HG02610 (cell line): ENCODE results near the gene CARD6.
"Not testable (repeated sequence)": the region's sequence is repeated elsewhere in the genome, so short reads cannot be mapped to it uniquely, and the experiment has no call there.

Experiments
- ATAC-seq: cut with Tn5 transposase; IDR thresholded peaks from one replicate; pipeline ENCODE4 v1.9.1; 2021; ENCODE audit warnings: mild to moderate bottlenecking, moderate library complexity; ENCODE audit not compliant: unreplicated experiment

The CARD6 gene, protein sequence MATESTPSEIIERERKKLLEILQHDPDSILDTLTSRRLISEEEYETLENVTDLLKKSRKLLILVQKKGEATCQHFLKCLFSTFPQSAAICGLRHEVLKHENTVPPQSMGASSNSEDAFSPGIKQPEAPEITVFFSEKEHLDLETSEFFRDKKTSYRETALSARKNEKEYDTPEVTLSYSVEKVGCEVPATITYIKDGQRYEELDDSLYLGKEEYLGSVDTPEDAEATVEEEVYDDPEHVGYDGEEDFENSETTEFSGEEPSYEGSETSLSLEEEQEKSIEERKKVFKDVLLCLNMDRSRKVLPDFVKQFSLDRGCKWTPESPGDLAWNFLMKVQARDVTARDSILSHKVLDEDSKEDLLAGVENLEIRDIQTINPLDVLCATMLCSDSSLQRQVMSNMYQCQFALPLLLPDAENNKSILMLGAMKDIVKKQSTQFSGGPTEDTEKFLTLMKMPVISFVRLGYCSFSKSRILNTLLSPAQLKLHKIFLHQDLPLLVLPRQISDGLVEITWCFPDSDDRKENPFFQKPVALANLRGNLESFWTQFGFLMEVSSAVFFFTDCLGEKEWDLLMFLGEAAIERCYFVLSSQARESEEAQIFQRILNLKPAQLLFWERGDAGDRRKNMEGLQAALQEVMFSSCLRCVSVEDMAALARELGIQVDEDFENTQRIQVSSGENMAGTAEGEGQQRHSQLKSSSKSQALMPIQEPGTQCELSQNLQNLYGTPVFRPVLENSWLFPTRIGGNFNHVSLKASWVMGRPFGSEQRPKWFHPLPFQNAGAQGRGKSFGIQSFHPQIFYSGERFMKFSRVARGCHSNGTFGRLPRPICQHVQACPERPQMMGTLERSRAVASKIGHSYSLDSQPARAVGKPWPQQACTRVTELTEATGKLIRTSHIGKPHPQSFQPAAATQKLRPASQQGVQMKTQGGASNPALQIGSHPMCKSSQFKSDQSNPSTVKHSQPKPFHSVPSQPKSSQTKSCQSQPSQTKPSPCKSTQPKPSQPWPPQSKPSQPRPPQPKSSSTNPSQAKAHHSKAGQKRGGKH

DNA sequence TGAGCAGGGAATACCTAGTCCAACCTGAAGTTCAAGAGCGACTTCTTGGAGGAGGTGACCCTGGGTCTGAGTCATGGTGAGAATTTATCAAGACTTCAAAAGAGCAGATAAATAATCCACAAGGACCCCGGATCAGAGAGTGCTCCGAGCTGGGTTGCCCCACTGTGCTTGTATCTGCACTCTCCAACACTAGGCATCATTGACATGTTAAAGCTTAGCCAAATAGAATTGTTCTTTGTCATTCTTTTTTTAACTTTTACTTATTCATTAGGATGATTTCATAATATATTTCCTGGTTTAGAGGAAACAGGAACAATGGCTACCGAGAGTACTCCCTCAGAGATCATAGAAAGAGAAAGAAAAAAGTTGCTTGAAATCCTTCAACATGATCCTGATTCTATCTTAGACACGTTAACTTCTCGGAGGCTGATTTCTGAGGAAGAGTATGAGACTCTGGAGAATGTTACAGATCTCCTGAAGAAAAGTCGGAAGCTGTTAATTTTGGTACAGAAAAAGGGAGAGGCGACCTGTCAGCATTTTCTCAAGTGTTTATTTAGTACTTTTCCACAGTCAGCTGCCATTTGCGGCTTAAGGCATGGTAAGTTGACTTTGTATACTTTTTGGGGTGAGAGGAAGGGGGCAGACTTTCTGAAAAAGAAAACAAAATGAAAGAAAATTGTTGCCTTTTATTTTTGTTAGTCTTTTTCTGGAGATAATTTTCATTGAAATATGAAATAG, at the start of gene CARD6:
Gene CARD6, plus strand, starts transcription at position 300 of the 738 bp plus-strand sequence. Its CDS starts 16 bp downstream, at position 316.
- ATAC-seq, result peak; percentile 63

DNA sequence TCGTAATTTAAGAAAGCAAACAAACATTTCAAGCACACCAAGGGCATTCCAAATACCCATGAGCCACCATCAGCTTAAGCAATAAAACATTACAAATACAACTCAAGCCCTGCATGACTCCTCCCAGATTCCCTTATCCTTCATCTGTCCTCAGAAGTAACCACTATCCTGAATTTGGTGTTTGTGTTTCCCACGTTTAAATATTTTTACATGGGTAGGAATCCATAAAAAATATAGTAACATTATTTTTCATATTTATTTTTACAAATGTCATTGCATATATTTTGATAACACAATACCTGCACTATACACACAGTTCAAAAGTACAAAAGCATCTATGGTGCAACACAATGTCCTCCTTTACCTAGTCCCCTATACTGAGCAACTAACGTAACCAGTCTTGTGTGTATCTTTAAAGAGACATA, 49.4 kb upstream of the CARD6 start:
- no peak for ATAC-seq

DNA sequence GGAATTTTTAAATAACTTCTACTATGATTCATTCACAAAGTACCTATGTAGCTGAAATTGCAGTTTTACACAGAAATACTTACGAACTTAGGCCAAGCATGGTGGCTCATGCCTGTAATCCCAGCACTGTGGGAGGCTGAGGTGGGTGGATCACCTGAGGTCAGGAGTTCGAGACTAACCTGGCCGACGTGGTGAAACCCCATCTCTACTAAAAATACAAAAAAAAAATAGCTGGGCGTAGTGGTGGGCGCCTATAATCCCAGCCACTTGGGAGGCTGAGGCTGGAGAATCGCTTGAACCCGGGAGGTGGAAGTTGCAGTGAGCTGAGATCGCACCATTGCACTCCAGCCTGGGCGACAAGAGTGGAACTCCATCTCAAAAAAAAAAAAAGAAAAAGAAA, 48.5 kb upstream of the CARD6 start:
- ATAC-seq, result not testable (repeated sequence)

DNA sequence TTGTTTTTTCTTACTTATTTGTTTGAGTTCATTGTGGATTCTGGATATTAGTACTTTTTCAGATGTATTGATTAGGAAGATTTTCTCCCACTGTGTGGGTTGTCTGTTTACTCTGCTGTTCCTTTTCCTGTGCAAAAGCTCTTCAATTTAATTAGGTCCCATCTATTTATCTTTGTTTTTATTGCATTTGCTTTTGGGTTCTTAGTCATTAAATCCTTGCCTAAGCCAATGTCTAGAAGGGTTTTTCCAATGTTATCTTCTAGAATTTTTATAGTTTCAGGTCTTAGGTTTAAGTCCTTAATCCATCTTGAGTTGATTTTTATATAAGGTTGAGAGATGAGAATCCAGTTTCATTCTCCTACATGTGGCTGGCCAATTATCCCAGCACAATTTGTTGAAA, 46.8 kb upstream of the CARD6 start:
- not testable (repeated sequence) for ATAC-seq

DNA sequence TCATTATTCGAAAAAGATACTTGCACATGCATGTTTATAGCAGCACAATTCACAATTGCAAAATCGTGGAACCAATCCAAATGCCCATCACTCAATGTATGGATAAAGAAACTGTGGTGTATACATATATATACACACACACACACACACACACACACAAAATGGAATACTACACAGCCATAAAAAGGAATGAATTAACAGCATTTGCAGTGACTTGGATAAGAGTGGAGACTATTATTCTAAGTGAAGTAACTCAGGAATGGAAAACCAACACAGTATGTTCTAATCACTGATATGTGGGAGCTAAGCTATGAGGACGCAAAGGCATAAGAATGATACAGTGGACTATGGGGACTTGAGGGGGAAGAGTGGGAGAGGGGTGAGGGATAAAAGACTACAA, 46.3 kb upstream of the CARD6 start:
- not testable (repeated sequence) for ATAC-seq

DNA sequence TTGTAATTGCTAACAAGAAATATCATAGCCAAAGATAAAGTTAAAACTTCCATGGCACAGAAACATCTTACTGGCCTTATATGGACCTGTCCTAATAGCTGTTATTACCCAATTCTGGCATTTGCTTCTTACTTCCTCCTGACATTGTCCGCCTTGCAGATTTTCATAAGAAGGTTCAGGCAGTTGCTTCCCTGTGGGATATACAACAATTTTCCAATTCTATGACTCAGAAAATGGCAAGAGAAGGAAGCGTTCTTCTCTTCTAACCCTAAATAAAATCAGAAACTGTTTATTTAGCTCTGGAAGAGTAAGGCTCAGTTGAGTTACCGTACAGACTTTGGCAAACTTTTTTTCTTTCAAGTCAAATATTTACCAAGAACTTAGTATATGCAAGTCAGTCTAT, 44.7 kb upstream of the CARD6 start:
- no peak for ATAC-seq

DNA sequence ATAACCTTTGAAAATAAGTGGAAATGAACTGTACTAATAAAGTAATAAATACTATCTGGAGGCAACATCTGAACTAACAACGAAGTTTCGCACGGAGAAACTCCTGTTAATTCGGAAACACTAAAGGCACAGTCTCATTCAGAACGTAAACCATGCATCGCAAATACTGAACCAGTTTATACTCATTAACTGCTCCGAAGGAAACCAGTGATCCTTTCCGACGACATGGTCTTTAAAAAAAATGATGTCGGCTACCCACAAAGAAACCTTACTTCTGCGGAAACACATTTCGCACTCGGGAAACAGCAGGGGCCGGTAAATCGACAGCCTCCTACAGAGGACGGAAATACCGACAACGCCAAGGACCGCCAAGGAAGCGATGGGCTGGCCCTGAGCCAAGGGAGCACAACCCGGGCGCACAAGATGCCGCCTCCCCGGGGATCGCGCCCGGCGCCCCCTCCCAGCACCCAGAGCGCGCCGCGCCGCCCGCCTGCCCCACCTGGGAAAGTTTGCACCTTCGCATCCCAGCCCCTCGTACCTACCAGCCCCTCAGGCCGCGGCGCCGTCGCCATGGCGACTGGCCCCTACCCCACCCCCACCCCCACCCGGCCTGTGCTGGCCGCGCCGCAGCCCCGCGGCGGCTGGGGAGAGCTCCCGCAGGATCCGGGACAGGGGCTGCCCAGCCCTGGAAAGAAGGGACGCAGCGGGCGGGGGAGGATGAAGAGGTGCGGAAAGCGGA, 43.7 kb upstream of the CARD6 start:
- ATAC-seq, result peak; percentile 32

DNA sequence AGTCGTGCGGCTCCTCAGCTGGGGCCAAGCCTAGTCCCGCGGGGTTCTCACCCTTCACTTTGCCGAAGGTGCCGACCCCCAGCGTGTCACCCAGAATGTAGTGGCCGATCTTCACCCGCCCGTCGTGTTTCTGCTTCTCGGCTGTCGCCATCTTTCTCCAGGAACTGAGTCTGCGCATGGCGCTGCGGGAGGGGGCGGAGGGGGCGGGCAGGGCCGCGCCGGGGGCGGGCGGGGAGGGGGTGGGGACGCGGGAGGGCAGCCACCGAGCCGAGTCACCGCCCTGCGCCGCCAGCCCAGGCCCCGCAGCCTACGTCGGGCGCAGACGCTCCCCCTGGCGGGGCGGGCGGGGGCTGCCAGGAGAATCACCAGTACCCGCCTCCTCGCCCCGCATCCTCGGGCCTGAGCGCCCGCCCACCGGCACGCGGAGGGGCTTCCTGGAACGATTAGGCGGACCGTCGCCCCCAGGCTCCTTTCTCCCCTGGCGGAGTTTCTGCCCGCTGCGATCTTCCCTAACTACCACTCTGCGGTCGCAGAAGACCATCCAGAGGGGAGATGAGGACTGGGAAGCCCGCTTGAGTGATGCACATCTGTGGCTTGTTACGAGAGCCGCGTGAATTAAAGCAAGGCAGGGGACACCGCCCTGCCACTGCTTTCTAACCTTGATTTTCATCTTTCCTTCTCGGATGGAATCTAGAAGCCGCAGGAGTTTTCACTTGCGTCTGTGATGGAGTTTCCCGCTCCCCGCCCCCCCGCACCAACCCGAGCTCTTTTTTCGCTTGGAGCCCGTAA, 43.0 kb upstream of the CARD6 start, which contains the start of gene PRKAA1:
Gene PRKAA1, minus strand, starts transcription at position 363 of the 789 bp plus-strand sequence. Its CDS starts 185 bp downstream, at position 178.
- ATAC-seq, result peak; percentile 98

DNA sequence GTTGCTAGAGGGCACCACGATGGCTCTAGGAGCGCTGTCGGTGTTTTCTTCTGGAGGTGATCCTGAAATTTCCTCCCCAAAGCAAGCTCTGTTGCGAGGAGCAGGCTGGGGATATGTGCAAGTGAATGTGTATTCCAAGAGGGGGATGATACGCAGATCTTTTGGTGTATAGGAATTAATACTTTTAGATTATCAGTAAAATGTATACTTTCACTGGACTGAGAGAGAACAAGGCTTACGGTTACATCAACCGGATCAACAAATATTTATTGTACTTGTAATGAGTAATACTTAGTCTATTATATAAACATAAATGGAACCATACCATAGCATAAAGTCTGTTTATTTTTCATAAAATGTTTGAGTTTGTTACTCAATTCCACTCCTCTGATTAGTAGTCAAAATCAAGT, 42.4 kb upstream of the CARD6 start:
- ATAC-seq, result no peak

DNA sequence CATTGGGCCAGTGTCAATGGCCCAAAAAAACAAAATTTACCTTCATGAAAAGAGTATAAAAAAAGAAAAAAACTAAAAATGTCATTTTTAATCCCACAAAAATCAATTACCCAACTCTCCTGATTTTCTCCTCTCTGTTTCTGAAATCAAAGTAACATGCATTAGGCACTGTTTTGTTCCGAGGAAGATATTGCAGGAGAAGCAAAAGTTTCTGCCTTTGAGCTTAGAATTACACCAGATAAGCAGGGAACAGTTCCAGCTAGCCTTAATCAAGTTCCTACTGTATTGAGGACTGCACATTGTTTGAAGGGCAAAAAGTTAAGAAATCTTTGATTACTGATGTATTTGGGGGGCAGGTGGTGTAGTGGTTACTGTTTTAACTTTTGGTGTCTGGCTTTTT, 41.9 kb upstream of the CARD6 start:
- ATAC-seq, result no peak

DNA sequence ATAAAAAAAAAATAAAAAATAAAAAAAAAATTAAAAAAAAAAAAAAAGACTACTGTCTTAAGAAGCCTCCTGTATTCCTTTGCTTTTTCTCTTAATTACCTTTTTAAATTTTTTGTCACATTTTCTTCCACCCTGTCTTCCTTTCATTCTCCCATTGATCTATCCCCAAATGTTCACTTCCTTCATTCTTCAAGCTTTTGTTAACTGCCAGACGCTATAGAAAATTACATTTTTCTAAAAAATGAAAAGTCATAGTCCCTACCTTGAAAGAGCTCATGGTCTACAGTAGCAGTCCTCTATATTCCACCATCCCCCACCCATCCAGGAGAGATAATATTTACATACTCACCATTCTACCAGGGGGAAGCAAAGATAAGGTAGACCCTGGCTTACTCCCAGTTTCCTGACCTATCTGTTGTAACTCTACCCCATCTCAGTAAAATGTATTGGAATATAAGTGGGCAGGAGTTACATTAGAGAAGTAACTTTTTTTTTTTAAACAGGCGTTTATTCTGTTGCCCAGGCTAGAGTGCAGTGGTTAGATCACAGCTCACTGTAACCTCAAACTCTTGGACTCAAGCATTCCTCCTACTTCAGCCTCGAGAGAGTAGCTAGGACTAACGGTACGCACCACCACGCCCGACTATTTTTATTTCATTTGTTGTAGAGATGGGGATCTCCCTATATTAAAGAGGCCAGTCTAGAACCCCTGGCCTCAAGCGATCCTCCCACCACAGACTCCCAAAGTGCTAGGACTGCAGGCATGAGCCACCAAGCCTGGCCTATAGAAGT, 39.2 kb upstream of the CARD6 start:
- ATAC-seq, result no peak

DNA sequence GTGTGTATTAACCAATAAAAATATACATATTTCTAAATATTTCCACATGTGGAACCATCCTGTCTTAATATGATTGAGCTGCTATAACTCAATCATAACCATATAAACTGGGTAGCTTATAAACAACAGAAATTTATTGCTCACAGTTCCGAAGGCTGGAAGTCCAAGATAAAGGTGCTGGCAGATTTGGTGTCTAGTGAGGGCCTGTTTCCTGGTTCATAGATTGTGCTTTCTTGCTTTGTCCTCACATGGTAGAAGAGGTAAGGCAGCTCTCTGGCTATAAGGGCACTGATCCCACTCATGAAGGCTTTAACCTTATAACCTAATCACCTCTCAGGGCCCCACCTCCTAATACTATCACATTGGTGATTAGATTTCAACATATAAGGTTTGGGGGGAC, 29.0 kb upstream of the CARD6 start:
- ATAC-seq, result no peak

DNA sequence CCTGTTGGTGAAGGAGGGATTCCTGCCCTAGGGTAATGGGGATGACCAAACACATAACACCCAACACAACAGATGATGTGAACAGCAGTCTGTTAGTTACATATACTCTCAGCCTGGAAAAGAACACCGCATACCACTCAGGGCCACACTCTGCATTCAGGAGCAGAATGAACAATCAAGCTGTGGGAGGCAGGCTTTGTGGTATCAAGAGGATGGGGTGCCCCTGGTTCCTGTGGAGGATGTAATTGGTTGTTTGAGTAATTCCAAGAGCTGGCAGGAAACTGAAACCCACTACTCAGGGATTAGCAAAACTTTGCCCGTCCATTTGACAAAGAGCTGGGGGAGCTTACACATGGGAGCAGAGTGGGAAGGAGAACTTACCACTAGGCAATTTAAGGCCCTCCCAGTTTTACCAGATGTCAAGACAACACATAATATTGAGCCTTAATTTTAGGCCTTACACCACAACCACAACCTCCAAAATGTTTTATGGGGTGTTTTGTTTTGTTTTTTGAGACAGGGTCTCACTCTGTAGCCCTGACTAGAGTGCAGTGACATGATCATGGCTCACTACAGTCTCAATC, 27.4 kb upstream of the CARD6 start:
- peak; percentile 70 for ATAC-seq

DNA sequence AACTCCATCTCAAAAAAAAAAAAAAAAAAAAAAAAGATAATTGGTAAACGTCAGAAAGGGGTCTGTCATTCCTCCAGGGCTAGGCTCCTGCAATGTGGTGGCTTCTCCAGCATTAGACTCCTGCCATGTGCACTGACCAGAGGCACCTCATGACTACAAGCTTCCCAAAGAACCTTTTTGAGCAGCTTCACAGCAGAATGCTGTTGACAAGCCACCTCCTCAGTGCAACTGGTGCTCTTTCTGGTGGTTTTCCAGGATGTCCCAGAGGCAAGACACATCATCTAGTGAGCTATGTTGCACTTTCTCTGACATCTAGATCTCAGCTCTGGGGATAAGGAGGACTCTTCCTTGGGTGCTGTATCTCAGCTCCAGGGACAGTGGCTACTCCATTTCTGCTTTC, 17.7 kb upstream of the CARD6 start:
- ATAC-seq, result no peak

DNA sequence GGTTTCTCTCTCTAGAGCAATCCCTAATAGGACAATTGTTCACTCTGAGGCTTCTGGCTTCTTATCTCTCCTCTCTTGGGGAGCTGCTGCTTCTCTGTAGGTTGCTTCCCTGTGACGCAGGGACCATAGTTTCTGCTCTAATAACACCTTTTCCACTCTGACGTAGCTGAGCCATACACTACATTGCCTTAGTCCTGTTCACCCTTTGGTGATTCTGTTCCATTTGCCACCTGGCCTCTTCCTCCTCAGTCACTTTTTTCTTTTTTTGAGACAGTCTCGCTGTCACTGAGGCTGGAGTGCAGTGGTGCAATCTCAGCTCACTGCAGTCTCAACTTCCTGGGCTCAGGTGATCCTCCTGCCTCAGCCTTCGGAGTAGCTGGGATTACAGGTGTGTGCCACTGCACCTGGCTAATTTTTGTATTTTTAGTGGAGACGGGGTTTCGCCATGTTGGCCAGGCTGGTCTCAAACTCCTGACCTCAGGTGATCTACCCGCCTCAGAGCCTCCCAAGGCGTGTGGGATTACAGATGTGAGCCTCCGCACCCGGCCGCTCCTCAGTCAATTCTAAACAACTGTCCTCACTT, 15.6 kb upstream of the CARD6 start:
- not testable (repeated sequence) for ATAC-seq

DNA sequence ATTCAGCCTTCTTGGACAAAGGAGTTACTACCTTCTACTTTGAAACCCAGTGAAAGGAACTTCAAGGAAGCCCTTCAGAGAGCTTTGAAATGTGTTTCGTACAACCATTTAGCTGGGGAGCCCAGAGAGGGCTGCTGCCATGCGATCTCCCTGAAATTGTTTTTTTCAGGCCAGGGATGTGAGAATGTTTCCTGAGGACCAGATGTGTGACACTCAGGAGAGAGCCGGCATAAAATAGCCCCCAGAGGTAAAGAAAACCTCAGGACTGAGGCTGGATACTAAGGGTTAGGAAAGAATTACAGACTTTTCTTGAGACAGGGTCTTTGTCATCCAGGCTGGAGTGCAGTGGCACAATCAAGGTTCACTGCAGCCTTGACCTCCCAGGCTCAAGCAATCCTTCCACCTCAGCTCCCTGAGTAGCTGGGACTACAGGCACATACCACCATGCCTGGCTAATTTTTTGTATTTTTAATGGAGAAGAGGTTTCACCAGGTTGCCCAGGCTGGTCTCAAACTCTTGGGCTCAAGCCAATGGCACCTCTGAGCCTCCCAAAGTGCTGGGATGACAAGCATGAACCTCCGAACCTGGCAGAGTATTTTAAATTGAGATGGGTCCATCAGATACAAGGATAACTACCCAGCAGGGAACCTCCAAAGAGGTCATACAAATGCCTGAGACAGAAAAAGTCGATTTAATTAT, 14.5 kb upstream of the CARD6 start:
- no peak for ATAC-seq
